ENCODE results near the gene CNTNAP2. TPM values are rescaled to one million over a fixed set of nuclear protein-coding genes. Genes with fewer than 3 reads are reported as not detected.

The CNTNAP2 gene
- total RNA-seq, 1 experiment from 2014 or later, result 0.03 TPM

GRCh38 chr7:147423875-147424274 lies 1307.3 kb downstream of the CNTNAP2 start:
- BruUV-seq (replicated peaks), result no TSS peak
- ChIA-PET CTCF (no interaction called here), POLR2A (no interaction called here)
- H3K27ac ChIP-seq (ENCODE audit: low read length), result no peak overlapping the region
- H3K27me3 ChIP-seq (ENCODE audit: control insufficient read depth, insufficient read depth, low read length), result no peaks in the 10 kb centered on the region
- H3K4me3 ChIP-seq (ENCODE audit: low read depth in 2 of 2, low read length in 2 of 2), result no peak overlapping the region
- no peaks in the 10 kb centered on the region for H3K4me1 ChIP-seq (ENCODE audit: control insufficient read depth, insufficient read depth, low read length)
- TF ChIP-seq CTCF (IDR thresholded peaks at IDR 0.05), result no peak
- TF ChIP-seq, protein P1, sequence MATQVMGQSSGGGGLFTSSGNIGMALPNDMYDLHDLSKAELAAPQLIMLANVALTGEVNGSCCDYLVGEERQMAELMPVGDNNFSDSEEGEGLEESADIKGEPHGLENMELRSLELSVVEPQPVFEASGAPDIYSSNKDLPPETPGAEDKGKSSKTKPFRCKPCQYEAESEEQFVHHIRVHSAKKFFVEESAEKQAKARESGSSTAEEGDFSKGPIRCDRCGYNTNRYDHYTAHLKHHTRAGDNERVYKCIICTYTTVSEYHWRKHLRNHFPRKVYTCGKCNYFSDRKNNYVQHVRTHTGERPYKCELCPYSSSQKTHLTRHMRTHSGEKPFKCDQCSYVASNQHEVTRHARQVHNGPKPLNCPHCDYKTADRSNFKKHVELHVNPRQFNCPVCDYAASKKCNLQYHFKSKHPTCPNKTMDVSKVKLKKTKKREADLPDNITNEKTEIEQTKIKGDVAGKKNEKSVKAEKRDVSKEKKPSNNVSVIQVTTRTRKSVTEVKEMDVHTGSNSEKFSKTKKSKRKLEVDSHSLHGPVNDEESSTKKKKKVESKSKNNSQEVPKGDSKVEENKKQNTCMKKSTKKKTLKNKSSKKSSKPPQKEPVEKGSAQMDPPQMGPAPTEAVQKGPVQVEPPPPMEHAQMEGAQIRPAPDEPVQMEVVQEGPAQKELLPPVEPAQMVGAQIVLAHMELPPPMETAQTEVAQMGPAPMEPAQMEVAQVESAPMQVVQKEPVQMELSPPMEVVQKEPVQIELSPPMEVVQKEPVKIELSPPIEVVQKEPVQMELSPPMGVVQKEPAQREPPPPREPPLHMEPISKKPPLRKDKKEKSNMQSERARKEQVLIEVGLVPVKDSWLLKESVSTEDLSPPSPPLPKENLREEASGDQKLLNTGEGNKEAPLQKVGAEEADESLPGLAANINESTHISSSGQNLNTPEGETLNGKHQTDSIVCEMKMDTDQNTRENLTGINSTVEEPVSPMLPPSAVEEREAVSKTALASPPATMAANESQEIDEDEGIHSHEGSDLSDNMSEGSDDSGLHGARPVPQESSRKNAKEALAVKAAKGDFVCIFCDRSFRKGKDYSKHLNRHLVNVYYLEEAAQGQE (IDR thresholded peaks at IDR 0.05; ENCODE audit: insufficient read depth in 1 of 2, low read depth in 2 of 2, low read length in 1 of 2), result no peak
- no peak for TF ChIP-seq POLR2AphosphoS5 (IDR thresholded peaks at IDR 0.05; ENCODE audit: low read depth, low read length)
- TF ChIP-seq TCF7L2 (IDR thresholded peaks at IDR 0.05; ENCODE audit: low read depth, low read length), result no peak
- no peak for TF ChIP-seq SIN3A (IDR thresholded peaks at IDR 0.05; ENCODE audit: borderline replicate concordance, insufficient read depth, low read depth, low read length)
- no peak for ATAC-seq
- no peaks in the 10 kb centered on the region for H3K36me3 ChIP-seq (ENCODE audit: control insufficient read depth, insufficient read depth, low read length)
- DNase-seq (ENCODE audit: low read depth, low spot score), result no peak
- H3K9me3 ChIP-seq (ENCODE audit: control insufficient read depth, insufficient read depth, low read depth, low read length), result no peaks in the 10 kb centered on the region
- in situ Hi-C loops (cut with HindIII; ENCODE audit: low pct_unique_long_range_greater_than_20kb, low sequenced_read_pairs) (no loop called here), intact Hi-C loops (cut with micrococcal nuclease; ENCODE audit: unreplicated experiment) (no loop called here)

- Histone ChIP-seq H3K9me3 (ENCODE audit: control insufficient read depth, insufficient read depth, low read depth, low read length) (no peaks in the 10 kb centered on the region), H3K27ac (ENCODE audit: low read length) (no peak overlapping the region), H3K36me3 (ENCODE audit: control insufficient read depth, insufficient read depth, low read length) (no peaks in the 10 kb centered on the region), H3K4me1 (ENCODE audit: control insufficient read depth, insufficient read depth, low read length) (no peaks in the 10 kb centered on the region), H3K4me3 (ENCODE audit: low read depth in 2 of 2, low read length in 2 of 2) (no peak overlapping the region), H3K27me3 (ENCODE audit: control insufficient read depth, insufficient read depth, low read length) (no peaks in the 10 kb centered on the region)
- BruUV-seq (replicated peaks), result no TSS peak
- intact Hi-C loops (cut with micrococcal nuclease; ENCODE audit: unreplicated experiment), result no loop called here
- DNase-seq (ENCODE audit: low read depth, low spot score) (no peak), ATAC-seq (no peak)
- POLR2A ChIA-PET, result no interaction called here
- TF ChIP-seq SIN3A (IDR thresholded peaks at IDR 0.05; ENCODE audit: borderline replicate concordance, insufficient read depth, low read depth, low read length), result no peak
- TF ChIP-seq TCF7L2 (IDR thresholded peaks at IDR 0.05; ENCODE audit: low read depth, low read length), result no peak
- TF ChIP-seq, protein P1 (IDR thresholded peaks at IDR 0.05; ENCODE audit: insufficient read depth in 1 of 2, low read depth in 2 of 2, low read length in 1 of 2), result no peak
- no peak for TF ChIP-seq CTCF (IDR thresholded peaks at IDR 0.05)
- TF ChIP-seq POLR2AphosphoS5 (IDR thresholded peaks at IDR 0.05; ENCODE audit: low read depth, low read length), result no peak
- CTCF ChIA-PET, result no interaction called here
- in situ Hi-C loops (cut with HindIII; ENCODE audit: low pct_unique_long_range_greater_than_20kb, low sequenced_read_pairs), result no loop called here
These were observed 1311.5 kb downstream of the CNTNAP2 start for GRCh38 chr7:147428075-147428474.
